Natural killer cell treated with Interleukin-12 subunit alpha and Interleukin-12 subunit beta and Interleukin-15 and Interleukin-18, amount 100 ng/mL, for 72 hours (primary cell): Measurements from ENCODE around the gene AQP1. TPM values are rescaled to one million over a fixed set of nuclear protein-coding genes. Genes with fewer than 3 reads are reported as not detected.

ENCODE experiments used
- total RNA-seq, 2 donors: library from RNA; stranded (reverse); gene quantifications; one replicate each; pipeline ENCODE4 v1.2.3, GENCODE V29; 2022

AQP1 gene
- total RNA-seq, 2 donors from 2014 or later, result 0.14 TPM; not detected in 1

Other genes starting within 250 kb of the AQP1 start
- gene CRHR2, start 229.4 kb upstream of the AQP1 start, total RNA-seq, result not detected
- under 1 TPM in 1 of 2 donors, not detected in 1; 0.33 TPM for gene INMT, start 159.7 kb upstream of the AQP1 start, total RNA-seq
- gene MINDY4, start 140.4 kb upstream of the AQP1 start, total RNA-seq, result 1 to 10 TPM in 1 of 2 donors, under 1 TPM in 1; 0.93 to 2.5 TPM
- not detected for gene GHRHR, start 52.1 kb downstream of the AQP1 start, total RNA-seq
- not detected for gene ADCYAP1R1, start 140.5 kb downstream of the AQP1 start, total RNA-seq